Endothelial cell of umbilical vein (primary cell): ENCODE results near the gene KCTD1. TPM values are rescaled to one million over a fixed set of nuclear protein-coding genes. Genes with fewer than 3 reads are reported as not detected.

ENCODE experiments used
- BruUV-seq: library from RNA; stranded (reverse); fragments of 400-500 nt; replicated peaks from 2 replicates; lab custom pipeline; 2021; lab: Mats Ljungman, UMichigan
- CTCF ChIA-PET: fragments of 300-600, 350-600 bp; sonication (Branson Sonifier 250); formaldehyde crosslinking; loops from one replicate; lab custom pipeline; 2021; ENCODE audit warnings: antibody characterized with exemption, inconsistent platforms; lab: Charles Lee
- POLR2A ChIA-PET: fragments of 300-600, 350-600 bp; sonication (Branson Sonifier 250); formaldehyde crosslinking; loops from one replicate; lab custom pipeline; 2021; ENCODE audit warnings: antibody characterized with exemption, inconsistent platforms; lab: Charles Lee
- DNase-seq: peaks from one replicate; pipeline ENCODE4 v3.0.0-alpha.2; 2011; ENCODE audit warnings: low read depth, low spot score
- FAIRE-seq: peaks from 2 replicates; lab custom pipeline; 2011; peaks lifted over from hg19 to GRCh38; lab: Jason Lieb, UNC
- H2AFZ ChIP-seq: 2 replicates; pipeline ENCODE4 v1.6.0; 2012; ENCODE audit warnings: low read depth, low read length, control low read depth, inconsistent platforms
- H3K27ac ChIP-seq: 2 replicates; pipeline ENCODE4 v1.5.1; 2011; ENCODE audit warnings: low read depth, mild to moderate bottlenecking, control low read depth, low read length, moderate library complexity; ENCODE audit not compliant: insufficient read depth
- H3K27me3 ChIP-seq, 2 experiments: 2 replicates each; pipeline versions ENCODE4 v1.6.0 to v1.6.1; 2011; ENCODE audit warnings: low read length in 2 of 2, mixed read lengths in 1 of 2; ENCODE audit not compliant: control insufficient read depth in 2 of 2, insufficient read depth in 2 of 2
- H3K36me3 ChIP-seq, 2 experiments: 2 replicates in 1 of 2; 3 replicates in 1 of 2; pipeline ENCODE4 v1.5.1; 2011; ENCODE audit warnings: low read length in 2 of 2, mild to moderate bottlenecking in 1 of 2, moderate library complexity in 1 of 2; ENCODE audit not compliant: control insufficient read depth in 2 of 2, insufficient read depth in 2 of 2; ENCODE audit errors: extremely low read depth in 1 of 2
- H3K4me1 ChIP-seq: 3 replicates; pipeline ENCODE4 v1.5.1; 2011; ENCODE audit warnings: mild to moderate bottlenecking, low read length; ENCODE audit not compliant: control insufficient read depth, insufficient read depth; ENCODE audit errors: extremely low read depth
- H3K4me2 ChIP-seq: 2 replicates; pipeline ENCODE4 v1.6.1; 2011; ENCODE audit warnings: low read length, control low read depth, mixed read lengths; ENCODE audit not compliant: insufficient read depth
- H3K4me3 ChIP-seq, 3 experiments: fragments of 200-600 bp in 1 of 3; sonication (generic), shearing (Covaris generic) in 1 of 3; replicated peaks in 1 of 3; 2 replicates each; pipeline ENCODE4 v1.5.1; 2011 to 2016; ENCODE audit warnings: control low read depth in 3 of 3, low read length in 3 of 3, mild to moderate bottlenecking in 2 of 3, inconsistent platforms in 1 of 3, low read depth in 1 of 3, moderate library complexity in 1 of 3; ENCODE audit not compliant: insufficient read depth in 1 of 3
- H3K79me2 ChIP-seq: 2 replicates; pipeline ENCODE4 v1.6.0; 2012; ENCODE audit warnings: low read length, inconsistent platforms; ENCODE audit not compliant: control insufficient read depth, insufficient read depth
- H3K9ac ChIP-seq: replicated peaks from 2 replicates; pipeline ENCODE3; 2011; ENCODE audit warnings: low read length, control low read depth; ENCODE audit not compliant: insufficient read depth; ENCODE audit errors: extremely low read depth
- H3K9me1 ChIP-seq: replicated peaks from 3 replicates; pipeline ENCODE4 v1.6.0; 2011; ENCODE audit warnings: mild to moderate bottlenecking, low read length; ENCODE audit not compliant: control insufficient read depth, insufficient read depth; ENCODE audit errors: extremely low read depth
- H3K9me3 ChIP-seq: replicated peaks from 2 replicates; pipeline ENCODE4 v1.5.1; 2012; ENCODE audit warnings: low read length, inconsistent platforms; ENCODE audit not compliant: control insufficient read depth, insufficient read depth
- H4K20me1 ChIP-seq: replicated peaks from 2 replicates; pipeline ENCODE3; 2011; ENCODE audit warnings: mild to moderate bottlenecking, low read length; ENCODE audit not compliant: control insufficient read depth, insufficient read depth; ENCODE audit errors: extremely low read depth
- CTCF ChIP-seq, 2 donors: IDR thresholded peaks; 1 replicate in 1 of 2; 2 replicates in 1 of 2; pipeline ENCODE4 v1.5.1; 2011; ENCODE audit warnings: low read length in 2 of 2, mild to moderate bottlenecking in 2 of 2, moderate library complexity in 2 of 2, control low read depth in 1 of 2, inconsistent platforms in 1 of 2, low read depth in 1 of 2; ENCODE audit not compliant: insufficient read depth in 1 of 2; ENCODE audit errors: extremely low read depth in 1 of 2
- EZH2 ChIP-seq: IDR thresholded peaks from 2 replicates; pipeline ENCODE4 v1.6.1; 2012; ENCODE audit warnings: borderline replicate concordance, low read depth, mild to moderate bottlenecking, moderate library complexity, low read length, inconsistent platforms; ENCODE audit not compliant: severe bottlenecking
- FOS ChIP-seq: IDR thresholded peaks from 2 replicates; pipeline ENCODE4 v1.6.1; 2011; ENCODE audit warnings: mild to moderate bottlenecking, low read length, moderate library complexity, borderline replicate concordance; ENCODE audit not compliant: insufficient read depth
- GATA2 ChIP-seq: IDR thresholded peaks from 2 replicates; pipeline ENCODE4 v1.7.0; 2011; ENCODE audit warnings: low read depth, mild to moderate bottlenecking, moderate library complexity, mixed read lengths, low read length; ENCODE audit not compliant: insufficient read length, insufficient read depth
- JUN ChIP-seq: IDR thresholded peaks from 2 replicates; pipeline ENCODE4 v1.6.1; 2011; ENCODE audit warnings: borderline replicate concordance, low read depth; ENCODE audit not compliant: insufficient read length, insufficient read depth
- MYC ChIP-seq: IDR thresholded peaks from one replicate; pipeline ENCODE4 v1.6.1; 2011; ENCODE audit warnings: mild to moderate bottlenecking, low read depth, low read length
- POLR2AphosphoS5 ChIP-seq: IDR thresholded peaks from 2 replicates; pipeline ENCODE4 v1.6.1; 2012; ENCODE audit warnings: low read depth, mild to moderate bottlenecking, control low read depth, low read length, moderate library complexity; ENCODE audit not compliant: insufficient read depth
- dilution Hi-C: fragments of 300-500 bp; cut with MboI; formaldehyde crosslinking; loops from one replicate; pipeline ENCODE4 v1.15.0; 2019; ENCODE audit warnings: low sequenced_read_pairs; ENCODE audit not compliant: extremely low pct_ligation_motif_present
- intact Hi-C: fragments of 100-400 bp; cut with micrococcal nuclease; formaldehyde crosslinking; loops from one replicate; pipeline ENCODE4 v1.10.0; 2022
- polyA plus RNA-seq, 4 experiments: library from polyadenylated mRNA; depleted of rRNA in 3 of 4; stranded (reverse) in 3 of 4; unstranded in 1 of 4; fragments of >200 nt; gene quantifications; 2 replicates each; pipeline versions ENCODE4 v1.2.1 to v1.2.3, GENCODE V29; 2011 to 2012; ENCODE audit warnings: missing spikeins in 1 of 4
- total RNA-seq: library from RNA; stranded (reverse); gene quantifications from 2 replicates; pipeline ENCODE4 v1.2.3, GENCODE V29; 2021

KCTD1 gene
- total and polyA plus RNA-seq, 2 donors (not counting 3 experiments of a cell fraction or from before 2014, with no cell fraction given), result 6.1 to 12.1 TPM

GRCh38 chr18:26549263-26550094, 1.1 kb upstream of the KCTD1 start:
- dilution Hi-C loops (no loop called here), intact Hi-C loops (loop anchor here (2.0 to 10.0 kb wide), 3 partner anchors 87 to 325 kb away; partner anchors contain the start of gene TAF4B)
- Histone ChIP-seq H3K9ac (peak overlapping the region; percentile 8), H3K27ac (no peak overlapping the region), H4K20me1 (peaks cover 4% of the 10 kb centered on the region), H3K4me3 (peak overlapping the region; percentile 48 to 58 (median 54)), H3K79me2 (peaks cover 3% of the 10 kb centered on the region), H3K9me1 (no peaks in the 10 kb centered on the region), H3K4me2 (peak overlapping the region; percentile 74), H3K4me1 (peaks cover 31% of the 10 kb centered on the region), H3K36me3 (no peaks in the 10 kb centered on the region), H3K9me3 (no peaks in the 10 kb centered on the region), H2AFZ (peak overlapping the region; percentile 90), H3K27me3 (peaks cover 32 to 43% of the 10 kb centered on the region in 2 experiments)
- peak; percentile 41 for DNase-seq
- ChIA-PET POLR2A (interaction anchor here (0.7 kb wide), 1 partner anchor 144 kb away, joined by 3 read pairs; no protein-coding TSS in a partner anchor), CTCF (interaction anchor here (0.7 to 4.1 kb wide), 9 partner anchors 49 to 384 kb away, joined by 3 to 89 read pairs (median 6); no protein-coding TSS in a partner anchor)
- TF ChIP-seq JUN (no peak), MYC (no peak), POLR2AphosphoS5 (no peak)
- peak; percentile 74 for FAIRE-seq
- no TSS peak for BruUV-seq

- dilution Hi-C loops, result no loop called here
- CTCF ChIA-PET, result interaction anchor here (0.8 to 4.1 kb wide), 16 partner anchors 9 to 241 kb away, joined by 3 to 89 read pairs (median 4); no protein-coding TSS in a partner anchor
- peaks cover 3% of the 10 kb centered on the region for H3K79me2 ChIP-seq
These were observed 523 bp downstream of the KCTD1 start for GRCh38 chr18:26547646-26548414.

More at GRCh38 chr18:26547646-26548414, 523 bp downstream of the KCTD1 start:
- Histone ChIP-seq H3K9me1 (no peaks in the 10 kb centered on the region), H3K27ac (no peak overlapping the region), H3K4me2 (peak overlapping the region; percentile 50), H4K20me1 (peaks cover 4% of the 10 kb centered on the region), H3K4me1 (peaks cover 31% of the 10 kb centered on the region), H3K36me3 (no peaks in the 10 kb centered on the region), H2AFZ (peak overlapping the region; percentile 90), H3K27me3 (peaks cover 23 to 30% of the 10 kb centered on the region in 2 experiments), H3K9ac (peak overlapping the region; percentile 49), H3K4me3 (peak overlapping the region; percentile 48 to 64 (median 58)), H3K9me3 (no peaks in the 10 kb centered on the region)
- TF ChIP-seq MYC (no peak), EZH2 (peak; percentile 43), JUN (no peak), GATA2 (no peak), CTCF (IDR thresholded peaks at IDR 0.05; ENCODE audit: extremely low read depth in 1 of 2, insufficient read depth in 1 of 2, low read depth in 1 of 2, low read length in 2 of 2) (peak; percentile 50 to 79), FOS (no peak)
- peak; percentile 63 for FAIRE-seq
- intact Hi-C loops, result loop anchor here (1.0 to 5.0 kb wide), 4 partner anchors 67 to 165 kb away; no protein-coding TSS in a partner anchor
- POLR2A ChIA-PET, result no interaction called here
- no TSS peak for BruUV-seq
- peak; percentile 80 for DNase-seq
